ENCODE measurements around the gene S100A10.

GRCh38 chr1:152024223-152024622 lies 30.6 kb upstream of the S100A10 start:
- TF ChIP-seq CTCF (conservative IDR thresholded peaks at IDR 0.05; ENCODE audit: low read length) (no peak), EZH2phosphoT487 (IDR thresholded peaks at IDR 0.05; ENCODE audit: borderline replicate concordance, low read depth, low read length) (no peak)

Measured in OCI-LY7 (cell line).